ENCODE measurements around the gene ST6GALNAC6. TPM values are rescaled to one million over a fixed set of nuclear protein-coding genes. Genes with fewer than 3 reads are reported as not detected.
A peak's percentile ranks its signal among the peaks of the same experiment; 100 is the strongest.

Gene ST6GALNAC6
- total and polyA plus RNA-seq, 2 of the 8 experiments (the other 6 are each of a cell fraction or from before 2014, with no cell fraction given), result 43.7 to 64.4 TPM

- Histone ChIP-seq H3K27me3 (replicated peaks in 1 of 4; ENCODE audit: control insufficient read depth in 3 of 4, extremely low read depth in 1 of 4, insufficient read depth in 3 of 4, low read length in 3 of 4) (peaks cover 0 to 18% (median 16%) of the 10 kb centered on the region in 4 experiments; a peak in 6 of 7 replicates), H3K27ac (ENCODE audit: low read depth, low read length) (no peak within 1 kb of the TSS), H4K8ac (ENCODE audit: extremely low read depth, insufficient read depth, low read length) (peak within 1 kb of the TSS; percentile 86), H2BK12ac (ENCODE audit: low read depth, low read length) (peak within 1 kb of the TSS; percentile 90), H3K9me3 (ENCODE audit: insufficient read depth in 2 of 2, low read depth in 1 of 2, low read length in 1 of 2) (no peaks in the 10 kb centered on the region), H2BK5ac (ENCODE audit: low read depth, low read length) (peak within 1 kb of the TSS; percentile 35; the same call in 1 of the 2 replicates), H3K4me2 (ENCODE audit: insufficient read depth in 1 of 2, low read depth in 2 of 2, low read length in 2 of 2) (peak within 1 kb of the TSS; percentile 73 to 76), H2AFZ (ENCODE audit: low read length) (0 out of 2 replicates have a peak within 1 kb of the TSS, but pooled peaks have one; percentile 31), H3K4me1 (replicated peaks in 1 of 4; ENCODE audit: control insufficient read depth in 3 of 4, insufficient read depth in 4 of 4, low read length in 3 of 4) (peaks cover 13 to 24% (median 20%) of the 10 kb centered on the region in 4 experiments), H3K36me3 (ENCODE audit: control insufficient read depth in 2 of 4, insufficient read depth in 4 of 4, low read length in 3 of 4) (no peaks in the 10 kb centered on the region; a peak in 2 of 8 replicates), H4K91ac (replicated peaks; ENCODE audit: insufficient read length, low read length) (peak within 1 kb of the TSS; percentile 52), H3K23ac (ENCODE audit: insufficient read length) (no peak within 1 kb of the TSS), H3K79me1 (ENCODE audit: low read depth, low read length) (0 out of 2 replicates have a peak, but pooled peaks cover under 1% of the 10 kb centered on the region), H3K4me3 (ENCODE audit: extremely low read depth in 1 of 4, insufficient read depth in 2 of 4, low read depth in 3 of 4, low read length in 4 of 4) (peak within 1 kb of the TSS; percentile 26 to 62 (median 52)), H2BK15ac (ENCODE audit: low read length) (peak within 1 kb of the TSS; percentile 81; the same call in 1 of the 2 replicates), H4K20me1 (replicated peaks in 1 of 2; ENCODE audit: control insufficient read depth in 1 of 2, insufficient read depth in 2 of 2, low read length in 2 of 2) (peaks cover 1 to 9% of the 10 kb centered on the region in 2 experiments), H3K18ac (ENCODE audit: extremely low read depth, low read length) (peak within 1 kb of the TSS; percentile 79; the same call in 1 of the 2 replicates), H3K14ac (ENCODE audit: insufficient read length) (no peak within 1 kb of the TSS), H3K23me2 (ENCODE audit: low read depth, low read length) (peaks cover 19% of the 10 kb centered on the region; the same call in 1 of the 2 replicates), H3K4ac (replicated peaks; ENCODE audit: insufficient read length, low read depth, low read length) (peak within 1 kb of the TSS; percentile 80), H2AK5ac (ENCODE audit: low read depth, low read length) (peak within 1 kb of the TSS; percentile 97; the same call in 1 of the 2 replicates), H2BK120ac (replicated peaks; ENCODE audit: low read depth, low read length) (no peak within 1 kb of the TSS), H3K9ac (replicated peaks in 1 of 4; ENCODE audit: extremely low read depth in 1 of 4, low read depth in 3 of 4, low read length in 3 of 4) (peak within 1 kb of the TSS in 1 of 4 experiments; percentile 36; a peak in 2 of 7 replicates), H2BK20ac (ENCODE audit: low read length) (no peak within 1 kb of the TSS), H4K5ac (ENCODE audit: insufficient read length, low read depth, low read length) (peak within 1 kb of the TSS; percentile 21), H3K56ac (replicated peaks; ENCODE audit: insufficient read length, low read depth, low read length) (no peak within 1 kb of the TSS), H3K79me2 (ENCODE audit: control insufficient read depth in 1 of 2, insufficient read depth in 2 of 2, low read length in 2 of 2) (no peaks in the 10 kb centered on the region)
- ChIA-PET CTCF (ENCODE audit: partially characterized antibody) (interaction anchor here (0.6 to 8.1 kb wide), 9 partner anchors 9 to 947 kb away, joined by 3 to 68 read pairs (median 4); partner anchors contain the start of gene EEIG1), POLR2A (ENCODE audit: partially characterized antibody) (interaction anchor here (0.6 to 1.5 kb wide), 16 partner anchors 9 to 475 kb away, joined by 3 to 6 read pairs (median 3); partner anchors contain the start of gene EEIG1)
- FAIRE-seq, result no peak
- WGBS, 2 experiments (ENCODE audit: extremely low coverage in 1 of 2, insufficient coverage in 1 of 2, insufficient read length in 1 of 2, insufficient replicate concordance in 2 of 2, low coverage in 1 of 2, low lambda C conversion rate in 2 of 2, missing lambda C conversion rate in 1 of 2), result 3% methylated on average over 52 of the region's 70 CpGs; no CpG with 5 or more reads in 1 of the 2 experiments
- DNase-seq (ENCODE audit: low read depth in 1 of 2, low spot score in 2 of 2), result peak; percentile 67 to 97
- peak; percentile 18; the same call in 1 of the 2 replicates for TF ChIP-seq PHF8 (conservative IDR thresholded peaks at IDR 0.05; ENCODE audit: low read depth, low read length)
- TF ChIP-seq SP2 (IDR thresholded peaks at IDR 0.05; ENCODE audit: low read length), result peak; percentile 24; the same call in 1 of the 2 replicates
- no peak for TF ChIP-seq KDM1A (IDR thresholded peaks at IDR 0.05; ENCODE audit: borderline replicate concordance, low read length)
- TF ChIP-seq SAP30 (IDR thresholded peaks at IDR 0.05; ENCODE audit: insufficient read depth, insufficient replicate concordance, low read length), result no peak
- TF ChIP-seq JUN (IDR thresholded peaks at IDR 0.05; ENCODE audit: low read depth, low read length), result no peak
- no peak for TF ChIP-seq SIRT6 (IDR thresholded peaks at IDR 0.05; ENCODE audit: low read length)
- TF ChIP-seq SIN3A (conservative IDR thresholded peaks at IDR 0.05 in 1 of 2, IDR thresholded peaks at IDR 0.05 in 1 of 2; ENCODE audit: low read depth in 1 of 2, low read length in 2 of 2), result 0 out of 4 replicates have a peak, but pooled peaks of 1 of the 2 experiments have one; percentile 66
- 0 out of 4 replicates have a peak, but pooled peaks of 1 of the 2 experiments have one; percentile 2 for TF ChIP-seq RAD21 (IDR thresholded peaks at IDR 0.05 in 1 of 2, conservative IDR thresholded peaks at IDR 0.05 in 1 of 2; ENCODE audit: low read depth in 2 of 2, low read length in 2 of 2)
- peak; percentile 73 for TF ChIP-seq MAX (IDR thresholded peaks at IDR 0.05)
Observed at GRCh38 chr9:127930231-127931091, 31.1 kb upstream of the ST6GALNAC6 start, which contains the start of gene PIP5KL1. Gene PIP5KL1 (minus strand): TSS chr9:127930777. CDS start chr9:127930752, 25 bp downstream.
